ENCODE measurements around the gene HAP1. TPM values are rescaled to one million over a fixed set of nuclear protein-coding genes. Genes with fewer than 3 reads are reported as not detected.
"Not testable (repeated sequence)": the region's sequence is repeated elsewhere in the genome, so short reads cannot be mapped to it uniquely, and the experiment has no call there.

Gene HAP1, protein sequence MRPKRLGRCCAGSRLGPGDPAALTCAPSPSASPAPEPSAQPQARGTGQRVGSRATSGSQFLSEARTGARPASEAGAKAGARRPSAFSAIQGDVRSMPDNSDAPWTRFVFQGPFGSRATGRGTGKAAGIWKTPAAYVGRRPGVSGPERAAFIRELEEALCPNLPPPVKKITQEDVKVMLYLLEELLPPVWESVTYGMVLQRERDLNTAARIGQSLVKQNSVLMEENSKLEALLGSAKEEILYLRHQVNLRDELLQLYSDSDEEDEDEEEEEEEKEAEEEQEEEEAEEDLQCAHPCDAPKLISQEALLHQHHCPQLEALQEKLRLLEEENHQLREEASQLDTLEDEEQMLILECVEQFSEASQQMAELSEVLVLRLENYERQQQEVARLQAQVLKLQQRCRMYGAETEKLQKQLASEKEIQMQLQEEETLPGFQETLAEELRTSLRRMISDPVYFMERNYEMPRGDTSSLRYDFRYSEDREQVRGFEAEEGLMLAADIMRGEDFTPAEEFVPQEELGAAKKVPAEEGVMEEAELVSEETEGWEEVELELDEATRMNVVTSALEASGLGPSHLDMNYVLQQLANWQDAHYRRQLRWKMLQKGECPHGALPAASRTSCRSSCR
- total RNA-seq (2014; rRNA removed; shearing (Covaris generic)), result not detected in 2 replicates

DNA sequence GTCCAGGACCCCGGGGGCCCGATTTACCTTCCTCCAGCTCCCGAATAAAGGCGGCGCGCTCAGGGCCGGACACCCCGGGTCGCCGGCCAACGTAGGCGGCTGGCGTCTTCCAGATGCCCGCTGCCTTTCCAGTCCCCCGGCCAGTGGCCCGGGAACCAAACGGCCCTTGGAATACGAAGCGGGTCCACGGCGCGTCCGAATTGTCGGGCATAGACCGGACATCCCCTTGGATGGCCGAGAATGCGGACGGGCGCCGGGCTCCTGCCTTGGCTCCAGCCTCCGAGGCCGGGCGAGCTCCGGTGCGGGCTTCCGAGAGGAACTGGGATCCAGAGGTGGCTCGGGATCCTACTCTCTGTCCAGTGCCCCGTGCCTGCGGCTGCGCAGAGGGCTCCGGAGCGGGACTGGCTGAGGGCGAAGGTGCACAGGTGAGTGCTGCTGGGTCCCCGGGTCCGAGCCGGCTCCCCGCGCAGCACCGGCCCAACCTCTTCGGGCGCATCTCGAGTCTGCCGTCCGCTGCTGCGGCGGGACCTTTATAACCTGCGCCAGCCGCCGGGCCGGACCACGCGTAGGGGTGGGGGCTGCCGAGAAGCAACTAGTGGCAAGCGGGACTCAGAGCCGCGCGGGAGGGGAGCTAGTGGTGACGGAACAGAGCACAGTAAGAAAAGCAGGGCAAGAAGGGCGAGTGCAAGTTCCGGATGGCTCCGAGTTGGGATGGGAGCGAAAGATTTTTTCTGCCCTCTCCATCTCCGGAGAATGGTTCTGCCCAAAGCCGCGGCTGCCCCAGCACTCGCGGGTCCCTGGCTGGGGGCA is at the start of gene HAP1:
Gene HAP1, minus strand, starts transcription at position 505 of the 810 bp plus-strand sequence. Its CDS starts 9 bp downstream, at position 496.
- DNase-seq (ENCODE audit: low read depth), result no peak

DNA sequence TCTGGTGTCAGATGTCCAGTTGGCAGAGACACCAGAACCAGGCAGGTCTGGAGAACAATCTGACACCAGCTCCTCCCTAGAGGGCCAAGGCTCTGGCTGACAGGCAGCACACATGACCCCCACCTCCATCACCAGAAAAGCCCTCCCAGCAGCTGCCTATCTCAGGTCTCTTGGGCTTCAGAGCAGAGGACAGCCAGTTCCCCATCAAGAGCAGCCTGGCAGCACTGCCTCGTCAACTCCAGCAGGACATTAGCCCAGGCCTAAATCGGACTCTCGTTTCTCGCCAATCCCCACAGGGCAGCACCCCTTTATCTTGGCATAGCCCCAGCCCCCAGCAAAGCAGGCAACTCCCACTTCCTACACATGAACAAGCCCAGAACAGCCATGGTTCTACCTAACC is 47.7 kb upstream of the HAP1 start:
- no peak for DNase-seq (ENCODE audit: low read depth)

DNA sequence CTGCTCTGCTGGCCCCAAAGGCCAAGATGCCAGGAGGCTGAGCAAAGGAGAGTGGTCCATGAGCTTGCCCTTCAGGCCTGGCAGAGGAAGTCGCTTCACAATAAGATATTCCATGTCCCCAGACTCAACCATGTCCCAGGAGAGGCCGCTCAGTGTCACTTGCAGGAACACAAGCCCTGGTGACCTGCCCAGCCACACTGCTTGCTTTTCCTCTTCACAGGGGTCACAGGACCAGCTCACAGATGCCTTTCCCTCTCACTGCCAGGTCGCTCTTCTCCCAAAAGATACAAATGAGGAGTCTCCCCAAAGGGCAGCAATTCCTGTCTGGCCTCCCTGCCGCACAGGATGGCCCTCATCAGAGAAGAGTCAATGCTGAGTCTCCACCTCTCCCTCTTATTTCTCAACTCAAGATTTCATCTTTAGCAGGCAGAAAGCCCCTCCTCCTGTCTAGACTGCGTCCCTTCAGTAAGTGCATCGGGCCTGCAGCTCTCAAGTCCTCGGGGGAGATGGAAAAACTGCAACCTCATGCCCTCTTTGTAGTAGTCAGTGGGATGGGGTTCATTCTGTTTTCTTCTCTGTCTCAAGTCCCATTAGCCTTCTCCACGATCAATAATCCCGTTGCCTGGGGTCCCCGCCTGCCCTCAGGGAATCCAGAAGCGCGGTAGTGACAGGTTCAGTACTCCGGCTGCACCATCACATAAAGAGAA is 47.1 kb upstream of the HAP1 start:
- DNase-seq (ENCODE audit: low read depth), result no peak

DNA sequence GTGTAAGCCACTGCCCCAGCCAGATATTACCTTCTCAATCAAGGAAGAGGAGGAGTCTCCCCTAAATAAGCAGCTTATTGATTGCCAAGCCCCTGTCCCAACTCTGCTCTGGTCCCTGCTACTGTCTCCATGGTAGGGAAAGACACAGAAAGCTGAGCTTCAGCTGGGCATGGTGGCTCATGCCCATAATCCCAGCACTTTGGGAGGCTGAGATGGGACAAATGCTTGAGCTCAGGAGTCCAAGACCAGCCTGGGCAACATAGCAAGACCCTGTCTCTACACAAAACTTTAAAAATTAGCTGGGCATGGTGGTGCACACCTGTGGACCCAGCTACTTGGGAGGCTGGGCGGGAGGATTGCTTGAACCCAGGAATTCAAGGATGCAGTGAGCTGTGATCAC is 45.5 kb upstream of the HAP1 start:
- DNase-seq (ENCODE audit: low read depth), result no peak

DNA sequence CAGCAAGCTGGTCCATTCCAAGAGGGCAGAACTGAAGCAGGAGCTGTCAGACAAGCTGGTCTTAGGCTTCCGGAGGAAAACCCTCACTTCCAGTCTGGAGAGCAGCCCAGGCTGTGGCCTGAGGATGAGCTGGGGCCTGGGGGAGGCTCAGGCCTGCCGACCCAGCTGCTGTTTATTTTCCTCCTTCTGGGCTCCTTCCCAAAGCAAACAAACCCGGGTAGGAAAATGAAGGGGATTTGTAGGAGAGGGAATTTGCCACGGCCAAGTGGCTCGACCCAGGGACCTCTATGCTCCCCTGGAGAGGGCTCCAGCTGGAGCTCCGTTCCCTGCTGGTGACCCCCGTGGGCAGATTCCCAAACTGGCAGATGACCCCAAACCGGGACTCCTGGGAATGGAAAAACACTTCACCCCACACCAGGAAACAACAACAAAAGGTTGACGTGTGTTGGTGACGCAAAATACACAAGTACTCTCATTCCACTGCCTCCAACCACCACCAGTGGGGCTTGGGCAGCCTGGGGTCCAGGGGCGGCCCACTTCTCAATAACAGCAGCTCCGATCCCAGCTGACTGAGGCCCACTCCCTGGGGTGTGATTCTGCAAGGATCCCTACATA is 43.2 kb upstream of the HAP1 start:
- peak; percentile 97 for DNase-seq (ENCODE audit: low read depth)

DNA sequence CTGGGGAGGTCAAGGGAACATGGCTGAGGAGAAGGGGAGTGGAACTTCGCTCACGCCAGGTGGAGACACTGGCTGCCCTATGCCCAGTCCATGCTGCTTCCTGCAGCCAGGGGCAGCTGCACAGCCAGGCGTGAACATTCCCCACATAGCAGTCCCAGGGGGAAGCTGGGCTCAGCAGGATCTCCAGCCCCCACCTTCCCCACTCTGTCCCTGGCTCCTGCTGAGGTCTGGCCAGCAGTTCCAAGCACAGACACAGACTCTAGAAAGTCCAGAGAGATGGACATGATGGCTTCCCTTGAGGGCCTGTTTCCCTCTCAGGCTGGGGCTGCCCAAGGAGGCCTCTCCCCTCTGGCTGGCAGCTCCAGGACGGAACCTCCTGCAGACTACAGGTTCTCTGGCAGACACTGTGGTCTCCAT is 42.7 kb upstream of the HAP1 start:
- DNase-seq (ENCODE audit: low read depth), result no peak

DNA sequence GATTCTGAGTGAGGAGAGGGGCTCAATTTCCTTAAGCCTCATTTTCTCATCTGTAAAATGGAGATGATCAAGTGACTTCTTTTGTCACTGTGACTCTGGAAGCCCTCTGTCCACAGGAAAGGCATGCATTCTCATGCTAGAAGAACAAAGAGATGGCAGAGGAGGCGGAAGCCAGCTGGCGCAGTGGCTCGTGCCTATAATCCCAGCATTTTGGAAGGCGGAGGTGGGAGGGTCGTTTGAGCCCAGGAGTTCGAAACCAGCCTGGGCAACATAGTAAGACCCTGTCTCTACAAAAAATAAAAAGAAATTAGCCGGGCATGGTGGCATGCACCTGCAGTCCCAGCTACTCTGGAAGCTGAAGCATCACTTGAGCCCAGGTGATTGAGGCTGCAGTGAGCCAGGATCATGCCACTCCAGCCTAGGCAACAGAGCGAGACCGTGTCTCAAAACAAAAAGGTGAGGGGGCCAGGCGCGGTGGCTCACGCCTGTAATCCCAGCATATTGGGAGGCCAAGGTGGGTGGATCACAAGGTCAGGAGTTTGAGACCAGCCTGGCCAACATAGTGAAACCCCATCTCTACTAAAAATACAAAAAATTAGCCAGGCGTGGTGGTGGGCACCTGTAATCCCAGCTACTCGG is 41.9 kb upstream of the HAP1 start:
- DNase-seq (ENCODE audit: low read depth), result not testable (repeated sequence)

DNA sequence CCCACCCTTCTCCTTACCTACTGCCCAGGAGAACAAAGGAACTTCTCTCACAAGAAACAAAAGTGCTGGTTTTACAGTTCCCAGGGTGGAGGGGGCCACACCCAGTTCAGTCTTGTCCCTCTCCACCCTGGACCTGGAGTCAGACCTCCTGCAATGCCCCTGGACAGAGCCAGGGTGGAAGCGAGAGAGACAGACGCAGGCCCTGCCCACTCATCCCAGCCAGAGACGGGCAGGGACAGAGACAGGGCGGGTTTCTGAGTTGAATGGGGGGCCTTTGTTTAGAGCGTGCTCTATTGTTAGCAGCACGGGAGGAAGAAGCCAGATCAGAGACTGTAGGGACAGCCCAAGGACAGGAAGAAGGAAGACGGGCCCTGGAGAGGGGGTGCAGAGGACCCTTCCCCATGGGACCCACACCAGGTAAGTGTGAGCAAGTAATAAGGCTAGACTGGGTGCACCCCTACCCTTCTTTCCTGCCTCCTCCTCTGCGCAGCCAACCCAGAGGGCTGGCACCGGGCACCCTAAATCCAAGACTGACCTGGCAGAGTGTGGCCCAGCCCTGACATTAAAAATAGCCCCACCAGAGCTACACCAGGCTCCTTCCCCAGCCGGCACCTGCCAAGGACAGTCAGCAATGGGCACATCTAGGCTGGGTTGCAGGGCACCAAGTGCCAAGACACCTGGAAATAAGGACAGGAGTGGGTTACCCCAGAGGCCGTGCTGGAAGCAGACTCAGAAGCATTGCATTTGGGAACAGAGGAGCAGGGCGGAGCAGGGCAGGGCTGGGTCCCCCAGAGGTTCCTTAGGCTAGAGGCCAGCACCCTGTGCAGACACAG is 41.2 kb upstream of the HAP1 start:
- no peak for DNase-seq (ENCODE audit: low read depth)

DNA sequence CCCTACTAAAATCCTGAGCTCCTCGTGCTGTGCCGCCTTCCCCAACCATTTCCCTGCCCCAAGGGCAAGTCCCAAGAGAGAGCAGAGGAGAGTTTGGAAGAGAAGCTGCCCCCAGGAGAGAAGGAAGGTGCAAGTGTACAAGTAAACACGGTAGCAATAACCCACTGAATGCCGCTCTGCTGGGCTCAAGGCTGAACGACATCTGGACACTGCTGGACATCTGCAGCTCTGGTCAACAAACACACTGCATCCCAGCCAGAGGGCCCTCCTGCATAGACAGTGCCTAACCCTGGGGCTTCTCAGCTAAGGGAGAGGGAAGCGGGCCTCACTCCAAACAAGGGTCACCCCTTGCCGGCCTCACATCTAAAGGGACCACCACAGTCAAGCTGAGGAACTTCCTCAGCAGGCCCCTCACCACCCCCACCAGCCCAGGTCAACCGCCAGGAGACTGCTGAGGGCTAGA is 39.3 kb upstream of the HAP1 start:
- peak; percentile 57 for DNase-seq (ENCODE audit: low read depth)

DNA sequence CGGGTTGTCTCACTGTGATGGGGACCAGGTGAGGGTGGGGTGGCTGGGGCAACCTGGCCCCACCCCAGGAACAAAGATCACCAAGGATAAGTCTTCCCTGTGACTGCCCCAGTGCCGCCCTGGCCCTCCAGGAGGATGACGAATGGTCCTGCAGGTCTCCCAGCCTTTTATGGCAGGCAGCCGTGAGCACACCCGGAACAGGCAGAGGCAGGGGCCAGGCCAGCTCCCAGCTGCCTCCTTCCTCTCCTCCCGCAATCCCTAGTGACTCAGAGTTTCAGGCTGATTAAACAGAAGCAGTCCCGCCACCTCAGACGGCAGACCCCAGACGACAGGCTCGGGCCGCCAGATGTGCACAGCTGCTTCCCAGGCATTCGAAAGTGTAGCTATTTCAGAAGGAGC is 38.7 kb upstream of the HAP1 start:
- DNase-seq (ENCODE audit: low read depth), result peak; percentile 92

DNA sequence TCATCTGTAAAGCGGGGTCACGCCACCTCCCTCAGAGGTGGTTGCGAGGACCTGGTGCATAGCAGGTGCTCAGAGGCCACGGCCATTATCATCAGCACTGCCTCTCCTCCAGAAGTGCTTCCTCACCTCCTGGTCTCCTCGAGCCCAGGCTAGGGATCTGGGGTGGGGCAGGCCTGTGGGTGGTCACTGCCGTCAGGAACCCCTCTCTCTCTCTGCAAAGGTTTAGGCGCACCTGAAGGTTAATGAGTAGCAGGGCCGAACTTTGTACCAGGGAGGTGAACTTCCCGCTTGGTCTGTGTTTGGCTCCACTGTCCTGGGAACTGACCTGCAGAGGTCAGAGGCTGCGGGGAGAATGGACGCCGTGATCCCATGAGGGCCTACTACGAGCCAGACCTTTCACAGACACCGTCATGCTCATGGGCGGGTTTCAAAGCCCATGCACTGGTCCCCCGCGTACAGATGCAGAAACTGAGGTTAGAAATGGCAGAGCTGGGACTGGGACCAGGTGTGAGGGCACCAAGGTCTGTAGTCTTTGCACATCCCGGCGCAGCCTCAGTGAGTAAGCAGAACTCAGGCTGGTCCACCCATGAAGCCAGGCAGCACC is 38.2 kb upstream of the HAP1 start:
- no peak for DNase-seq (ENCODE audit: low read depth)

DNA sequence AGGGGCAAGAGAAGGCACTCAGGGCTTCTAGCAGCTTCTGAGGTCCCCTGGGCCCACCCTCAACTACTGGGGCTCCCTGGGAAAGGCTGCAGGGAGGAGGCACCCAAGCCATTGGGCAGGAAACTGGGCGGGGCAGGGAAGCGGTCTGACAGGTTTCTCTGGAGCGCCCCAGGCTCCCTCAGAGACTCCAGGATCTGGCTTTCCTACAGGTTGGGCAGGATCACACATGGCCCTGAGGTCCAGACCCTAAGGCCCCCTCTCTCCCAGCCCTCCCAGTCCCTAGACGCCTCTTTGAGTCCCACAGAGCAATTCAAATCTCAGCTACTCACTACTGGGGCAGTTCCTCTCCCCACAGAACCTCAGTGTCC is 37.8 kb upstream of the HAP1 start:
- no peak for DNase-seq (ENCODE audit: low read depth)

DNA sequence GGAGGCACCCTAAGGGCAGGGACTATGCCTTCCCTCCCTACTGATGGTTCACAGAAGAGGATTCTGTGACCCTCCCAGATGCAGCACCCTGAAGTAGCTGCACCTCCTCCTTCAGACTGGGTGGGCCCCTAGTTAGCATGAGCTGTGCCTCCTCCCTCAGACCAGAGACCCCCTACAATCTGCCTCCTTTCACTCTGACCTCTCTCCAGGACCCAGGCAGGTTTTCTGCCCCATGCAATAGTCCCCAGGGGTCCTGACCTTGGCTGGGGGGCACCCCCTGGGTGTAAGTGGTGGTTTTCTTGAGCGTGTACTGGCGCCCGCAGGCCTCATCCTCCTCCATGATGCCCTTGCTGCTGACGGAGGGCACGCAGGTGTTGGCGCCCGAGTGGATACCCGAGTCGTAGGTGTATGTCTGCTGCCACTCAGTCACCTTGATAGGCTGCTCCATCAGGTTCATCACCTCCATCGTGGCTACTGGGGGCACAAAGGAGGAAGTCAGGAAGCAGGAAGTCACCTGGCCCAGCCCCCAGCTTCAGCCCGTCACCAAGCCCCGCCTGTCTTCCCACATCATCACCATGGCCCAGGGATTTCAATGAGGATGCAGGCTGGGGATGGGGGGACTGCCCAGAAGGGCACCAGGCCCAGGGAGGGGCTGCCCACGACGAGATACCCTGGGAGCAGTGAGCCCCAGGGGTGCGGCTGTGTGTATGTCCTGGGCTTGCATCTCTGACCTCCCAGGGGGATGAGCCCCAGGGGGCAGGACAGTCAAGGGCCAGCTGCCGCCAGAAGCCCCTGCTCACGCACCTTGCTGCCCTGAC is 37.2 kb upstream of the HAP1 start:
- DNase-seq (ENCODE audit: low read depth), result no peak

DNA sequence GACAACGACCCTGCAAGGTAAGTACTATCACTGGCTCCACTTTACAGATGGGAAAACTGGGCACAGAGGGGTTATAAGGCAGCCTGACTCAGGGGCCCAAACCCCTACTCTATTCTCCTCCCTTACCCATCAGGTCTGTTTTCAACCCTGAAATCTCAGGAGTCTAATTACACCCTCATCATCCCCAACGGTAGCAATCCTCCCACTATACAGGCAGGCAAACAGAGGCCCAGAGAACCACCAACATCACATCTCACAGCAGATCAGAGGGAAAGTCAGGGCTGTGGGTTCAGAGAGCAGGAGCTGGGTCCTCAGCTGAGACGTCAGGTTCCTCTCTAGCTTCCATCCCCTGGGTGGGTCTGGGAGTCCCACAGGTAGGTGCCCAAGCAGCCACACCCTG is 35.5 kb upstream of the HAP1 start:
- no peak for DNase-seq (ENCODE audit: low read depth)

DNA sequence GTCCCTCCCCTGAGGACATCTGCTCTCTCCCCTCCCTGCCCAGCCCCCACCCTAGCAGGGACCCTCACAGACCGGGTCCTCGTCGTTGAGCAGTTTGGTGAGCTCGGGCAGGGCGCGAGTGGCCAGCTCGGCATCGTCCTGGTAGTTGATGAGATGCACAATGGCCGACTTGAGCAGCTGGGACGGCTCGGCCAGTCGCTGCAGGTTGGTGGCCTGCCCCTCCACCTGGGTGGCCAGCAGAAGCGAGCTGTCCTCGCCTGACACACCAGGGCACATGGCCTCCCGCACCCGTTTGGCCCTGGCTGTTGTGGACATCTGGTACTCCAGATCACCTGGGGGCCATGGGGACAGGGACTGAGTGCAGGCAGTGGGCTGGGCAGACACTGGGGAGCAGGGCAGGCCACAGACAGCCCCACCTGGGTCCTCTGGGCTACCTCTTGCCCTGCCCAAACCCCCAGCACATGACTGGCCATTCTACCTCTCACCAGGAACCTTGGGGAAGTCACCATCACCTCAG is 35.0 kb upstream of the HAP1 start:
- no peak for DNase-seq (ENCODE audit: low read depth)

DNA sequence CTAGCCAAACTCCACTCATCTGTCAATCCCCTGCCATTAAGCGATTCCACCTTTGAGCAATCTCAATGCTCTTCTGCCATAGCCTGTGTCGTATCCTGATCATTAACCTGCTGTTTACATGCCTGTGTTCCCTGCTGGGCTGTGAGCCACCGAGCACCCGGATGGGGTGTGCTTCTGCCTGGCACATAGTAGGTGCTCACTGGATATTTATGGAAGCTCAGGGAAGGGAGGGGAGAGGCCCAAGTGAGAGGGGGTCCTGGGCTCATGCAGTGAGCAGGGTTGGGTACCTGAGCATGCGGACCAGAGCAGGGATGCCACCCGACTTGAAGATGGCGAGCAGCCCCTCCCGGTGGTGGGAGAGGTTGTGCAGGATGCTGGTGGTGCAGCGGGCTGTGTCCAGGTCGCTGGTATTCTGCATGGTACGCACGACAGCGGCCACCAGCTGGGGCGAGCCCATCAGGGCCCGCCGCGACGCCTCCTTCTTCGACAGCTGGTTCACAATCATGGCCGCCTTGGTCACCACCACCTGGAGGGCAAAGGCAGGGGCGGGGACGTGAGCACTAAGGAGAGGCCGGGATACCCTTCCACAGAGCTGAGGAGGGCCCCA is 34.3 kb upstream of the HAP1 start:
- DNase-seq (ENCODE audit: low read depth), result no peak

DNA sequence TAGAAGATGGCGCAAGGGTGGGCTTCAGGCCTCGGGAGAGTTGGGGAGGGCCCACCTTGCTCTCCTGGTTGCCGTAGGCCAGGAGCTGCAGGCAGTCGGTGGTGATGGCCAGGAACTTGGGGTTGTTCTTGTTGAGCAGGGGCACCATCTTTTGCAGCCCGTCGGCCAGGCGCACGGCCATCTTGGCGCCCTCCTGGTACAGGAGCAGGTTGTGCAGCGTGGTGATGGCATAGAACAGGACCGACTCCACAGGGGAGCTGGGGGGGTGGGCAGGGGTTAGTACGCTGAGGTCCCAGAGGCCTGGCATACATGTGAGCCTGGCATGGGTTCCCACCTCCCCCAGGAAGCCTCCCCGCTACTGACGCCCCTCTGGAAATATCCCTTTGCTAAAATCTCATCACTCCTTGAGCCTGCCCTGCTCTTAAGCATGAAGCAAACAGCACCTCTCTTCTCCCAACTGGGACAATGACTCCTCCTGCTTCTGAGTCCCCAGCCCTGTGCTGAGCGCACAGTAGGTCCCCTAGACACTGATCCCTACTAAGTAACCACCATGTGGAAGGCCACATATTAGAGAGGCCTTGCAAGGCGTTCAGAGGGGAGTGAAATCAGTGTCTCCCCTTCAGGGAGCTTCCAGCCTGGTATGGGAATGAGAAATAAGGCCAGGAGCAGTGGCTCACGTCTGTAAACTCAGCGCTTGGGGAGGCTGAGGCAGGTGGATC is 33.0 kb upstream of the HAP1 start:
- no peak for DNase-seq (ENCODE audit: low read depth)

Data from RPMI7951 (cell line).